ENCODE measurements around the gene PKN1. TPM values are rescaled to one million over a fixed set of nuclear protein-coding genes. Genes with fewer than 3 reads are reported as not detected.
A peak's percentile ranks its signal among the peaks of the same experiment; 100 is the strongest.

The PKN1 gene
- total and polyA plus RNA-seq, 9 of the 15 experiments (the other 6 are each of a cell fraction or from before 2014, with no cell fraction given): 0.30 to 228 (median 77.5) TPM

- TF ChIP-seq CREB3 (tag; conservative IDR thresholded peaks at IDR 0.05; ENCODE audit: low read depth): peak; percentile 87
- TF ChIP-seq KLF13 (tag; IDR thresholded peaks at IDR 0.05; ENCODE audit: borderline replicate concordance, low read depth): 0 out of 2 replicates have a peak, but pooled peaks have one; percentile 47
- peak; percentile 39 for TF ChIP-seq TAF1 (IDR thresholded peaks at IDR 0.05; ENCODE audit: control insufficient read depth, extremely low read depth, insufficient read depth, low read length, severe bottlenecking)
- TF ChIP-seq ZBTB7A (IDR thresholded peaks at IDR 0.05; ENCODE audit: borderline replicate concordance, control insufficient read depth, low read depth, low read length): peak; percentile 71; the same call in 1 of the 2 replicates
- TF ChIP-seq POLR2AphosphoS5 (IDR thresholded peaks at IDR 0.05; ENCODE audit: control insufficient read depth, insufficient read depth, low read depth, low read length): peak; percentile 34; the same call in 1 of the 2 replicates
- TF ChIP-seq CBX5 (IDR thresholded peaks at IDR 0.05; ENCODE audit: borderline replicate concordance, low read depth): no peak
- TF ChIP-seq SIN3B (IDR thresholded peaks at IDR 0.05; ENCODE audit: low read depth): no peak
- TF ChIP-seq CBFA2T3 (IDR thresholded peaks at IDR 0.05): no peak
- TF ChIP-seq POLR2B (IDR thresholded peaks at IDR 0.05; ENCODE audit: low read depth, partially characterized antibody): peak; percentile 27
- TF ChIP-seq AFF4 (CRISPR knock-in tag; IDR thresholded peaks at IDR 0.05): no peak
- TF ChIP-seq PHF8 (IDR thresholded peaks at IDR 0.05; ENCODE audit: borderline replicate concordance, low read length): peak; percentile 53; the same call in 1 of the 2 replicates
- TF ChIP-seq BRF2 (IDR thresholded peaks at IDR 0.05; ENCODE audit: borderline replicate concordance, insufficient read depth, insufficient read length): no peak
- no peak for TF ChIP-seq ZBTB33 (CRISPR knock-in tag; IDR thresholded peaks at IDR 0.05)
- no peak for TF ChIP-seq THRA (IDR thresholded peaks at IDR 0.05)
- TF ChIP-seq PTRF (tag; IDR thresholded peaks at IDR 0.05): no peak
- TF ChIP-seq FOXM1 (IDR thresholded peaks at IDR 0.05; ENCODE audit: low read depth): no peak
- TF ChIP-seq FOXM1 (CRISPR knock-in tag; IDR thresholded peaks at IDR 0.05; ENCODE audit: low read depth): no peak
- peak; percentile 78; the same call in 1 of the 2 replicates for TF ChIP-seq ZNF668 (CRISPR knock-in tag; IDR thresholded peaks at IDR 0.05)
- no peak for TF ChIP-seq ZNF586 (CRISPR knock-in tag; conservative IDR thresholded peaks at IDR 0.05)
Observed at GRCh38 chr19:14440049-14440448, 6.9 kb downstream of the PKN1 start (continued).
